Sigmoid colon (tissue), 4 donors: ENCODE data around the gene RUSF1.

Experiments
- CTCF ChIP-seq, 4 experiments: fragments of 450-650 bp in 3 of 4; fragments of 200-600 bp in 1 of 4; IDR thresholded peaks; one replicate each; pipeline ENCODE4 v1.5.1; 2016 to 2019; ENCODE audit warnings: antibody characterized with exemption in 4 of 4, mild to moderate bottlenecking in 3 of 4, moderate library complexity in 2 of 4
- EP300 ChIP-seq, 4 donors: sonication (generic); formaldehyde crosslinking; IDR thresholded peaks; one replicate each; pipeline ENCODE4 v1.6.1; 2017; ENCODE audit warnings: antibody characterized with exemption in 4 of 4

GRCh38 chr16:31519759-31520431 lies 11.7 kb upstream of the RUSF1 start:
- TF ChIP-seq CTCF (IDR thresholded peaks at IDR 0.05) (no peak), EP300 (IDR thresholded peaks at IDR 0.05) (no peak)
